ENCODE measurements around the gene PRKN.

GRCh38 chr6:162267126-162267525, 460.4 kb downstream of the PRKN start:
- TF ChIP-seq, protein P1, sequence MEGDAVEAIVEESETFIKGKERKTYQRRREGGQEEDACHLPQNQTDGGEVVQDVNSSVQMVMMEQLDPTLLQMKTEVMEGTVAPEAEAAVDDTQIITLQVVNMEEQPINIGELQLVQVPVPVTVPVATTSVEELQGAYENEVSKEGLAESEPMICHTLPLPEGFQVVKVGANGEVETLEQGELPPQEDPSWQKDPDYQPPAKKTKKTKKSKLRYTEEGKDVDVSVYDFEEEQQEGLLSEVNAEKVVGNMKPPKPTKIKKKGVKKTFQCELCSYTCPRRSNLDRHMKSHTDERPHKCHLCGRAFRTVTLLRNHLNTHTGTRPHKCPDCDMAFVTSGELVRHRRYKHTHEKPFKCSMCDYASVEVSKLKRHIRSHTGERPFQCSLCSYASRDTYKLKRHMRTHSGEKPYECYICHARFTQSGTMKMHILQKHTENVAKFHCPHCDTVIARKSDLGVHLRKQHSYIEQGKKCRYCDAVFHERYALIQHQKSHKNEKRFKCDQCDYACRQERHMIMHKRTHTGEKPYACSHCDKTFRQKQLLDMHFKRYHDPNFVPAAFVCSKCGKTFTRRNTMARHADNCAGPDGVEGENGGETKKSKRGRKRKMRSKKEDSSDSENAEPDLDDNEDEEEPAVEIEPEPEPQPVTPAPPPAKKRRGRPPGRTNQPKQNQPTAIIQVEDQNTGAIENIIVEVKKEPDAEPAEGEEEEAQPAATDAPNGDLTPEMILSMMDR (IDR thresholded peaks at IDR 0.05; ENCODE audit: borderline replicate concordance, extremely low read depth, low read length, poor library complexity, severe bottlenecking), result no peak
- TF ChIP-seq EZH2 (IDR thresholded peaks at IDR 0.05; ENCODE audit: borderline replicate concordance, low read depth, low read length, severe bottlenecking), result no peak

Measured in DND-41 (cell line).